Vagina (tissue), 2 donors: ENCODE results near the gene IRF9. TPM values are rescaled to one million over a fixed set of nuclear protein-coding genes. Genes with fewer than 3 reads are reported as not detected.

Experiments used
- DNase-seq, 2 donors: peaks; one replicate each; pipeline ENCODE4 v3.0.0-alpha.2; 2017; ENCODE audit errors: extremely low spot score in 2 of 2
- H3K27ac ChIP-seq: fragments of 200-600 bp; sonication (generic); one replicate; pipeline ENCODE4 v1.5.1; 2019
- H3K27me3 ChIP-seq: fragments of 200-600 bp; sonication (generic); one replicate; pipeline ENCODE4 v1.5.1; 2019
- H3K36me3 ChIP-seq, 2 donors: fragments of 200-600 bp; sonication (generic); one replicate each; pipeline ENCODE4 v1.5.1; 2017 to 2019
- H3K4me1 ChIP-seq: fragments of 200-600 bp; sonication (generic); one replicate; pipeline ENCODE4 v1.5.1; 2019
- H3K4me3 ChIP-seq, 2 donors: fragments of 200-600 bp; sonication (generic); 1 replicate in 1 of 2; 2 replicates in 1 of 2; pipeline ENCODE4 v1.5.1; 2016 to 2019
- H3K9me3 ChIP-seq: fragments of 200-600 bp; sonication (generic); one replicate; pipeline ENCODE4 v1.5.1; 2019
- POLR2A ChIP-seq, 2 donors: fragments of 450-650 bp; IDR thresholded peaks; one replicate each; pipeline ENCODE4 v1.6.1; 2017; ENCODE audit warnings: antibody characterized with exemption in 2 of 2, mild to moderate bottlenecking in 2 of 2, moderate library complexity in 2 of 2
- POLR2AphosphoS5 ChIP-seq, 2 donors: sonication (generic); formaldehyde crosslinking; IDR thresholded peaks; one replicate each; pipeline ENCODE4 v1.9.0; 2017; ENCODE audit warnings: antibody characterized with exemption in 2 of 2, mild to moderate bottlenecking in 2 of 2, low read depth in 1 of 2; ENCODE audit not compliant: insufficient read depth in 1 of 2
- intact Hi-C: fragments of 100-400 bp; cut with DNase I; formaldehyde crosslinking; loops from one replicate; pipeline ENCODE4 v1.15.1; 2023
- total RNA-seq: library from RNA; depleted of rRNA; stranded (reverse); fragments of >200 nt; gene quantifications from one replicate; pipeline ENCODE4 v1.2.3, GENCODE V29; 2016
- TF ChIP-seq, protein P1 (sequence below), 3 experiments: fragments of 450-650 bp in 2 of 3; fragments of 200-600 bp in 1 of 3; sonication (generic) in 1 of 3; IDR thresholded peaks; one replicate each; pipeline ENCODE4 v1.5.1; 2017 to 2019; ENCODE audit warnings: antibody characterized with exemption in 3 of 3, mild to moderate bottlenecking in 2 of 3, moderate library complexity in 2 of 3

The IRF9 gene
- total RNA-seq, 1 donor from 2014 or later = 55.0 TPM

DNA sequence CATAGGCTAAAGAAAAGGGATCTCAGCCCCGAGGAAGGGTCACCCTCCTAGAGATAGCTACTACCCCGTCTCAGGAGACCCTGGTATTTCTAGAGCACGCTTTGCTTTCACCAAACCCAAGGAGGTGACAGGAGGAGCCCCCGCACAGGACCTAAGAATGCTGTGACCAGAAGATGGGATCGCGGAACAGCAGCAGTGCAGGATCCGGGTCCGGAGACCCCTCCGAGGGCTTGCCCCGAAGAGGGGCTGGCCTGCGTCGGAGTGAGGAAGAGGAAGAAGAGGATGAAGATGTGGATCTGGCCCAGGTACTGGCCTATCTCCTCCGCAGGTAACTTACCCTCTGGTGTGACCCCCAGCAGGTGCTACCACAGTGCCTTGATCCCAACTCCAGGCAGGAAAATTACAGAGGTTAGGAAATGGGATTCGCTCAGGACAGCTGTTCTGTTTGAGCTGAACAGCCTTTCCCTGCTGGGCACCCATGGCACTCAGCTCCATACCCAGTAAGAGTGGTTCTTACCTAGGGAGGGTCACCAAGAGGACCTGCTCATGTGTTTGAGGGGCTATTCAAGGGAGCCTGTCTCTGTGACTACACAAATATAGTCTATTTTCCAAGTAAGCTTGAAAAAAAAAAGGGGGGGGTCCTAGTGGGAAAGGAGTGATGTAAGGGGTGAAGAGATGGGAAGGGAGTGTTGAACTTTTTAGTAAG is 45.5 kb upstream of the IRF9 start:
- Histone ChIP-seq H3K36me3 (peaks cover 0 to 31% of the 10 kb centered on the region in 2 donors), H3K27me3 (no peaks in the 10 kb centered on the region), H3K9me3 (no peaks in the 10 kb centered on the region), H3K27ac (peak overlapping the region; percentile 98), H3K4me1 (peaks cover 26% of the 10 kb centered on the region), H3K4me3 (peak overlapping the region; percentile 84 to 86)
- intact Hi-C loops = loop anchor here (2.0 kb wide), 1 partner anchor 25 kb away; the partner anchor contains the start of gene EMC9
- TF ChIP-seq POLR2A (IDR thresholded peaks at IDR 0.05) = no peak
- no peak for TF ChIP-seq POLR2AphosphoS5 (IDR thresholded peaks at IDR 0.05; ENCODE audit: insufficient read depth in 1 of 2, low read depth in 1 of 2)
- TF ChIP-seq, protein P1, sequence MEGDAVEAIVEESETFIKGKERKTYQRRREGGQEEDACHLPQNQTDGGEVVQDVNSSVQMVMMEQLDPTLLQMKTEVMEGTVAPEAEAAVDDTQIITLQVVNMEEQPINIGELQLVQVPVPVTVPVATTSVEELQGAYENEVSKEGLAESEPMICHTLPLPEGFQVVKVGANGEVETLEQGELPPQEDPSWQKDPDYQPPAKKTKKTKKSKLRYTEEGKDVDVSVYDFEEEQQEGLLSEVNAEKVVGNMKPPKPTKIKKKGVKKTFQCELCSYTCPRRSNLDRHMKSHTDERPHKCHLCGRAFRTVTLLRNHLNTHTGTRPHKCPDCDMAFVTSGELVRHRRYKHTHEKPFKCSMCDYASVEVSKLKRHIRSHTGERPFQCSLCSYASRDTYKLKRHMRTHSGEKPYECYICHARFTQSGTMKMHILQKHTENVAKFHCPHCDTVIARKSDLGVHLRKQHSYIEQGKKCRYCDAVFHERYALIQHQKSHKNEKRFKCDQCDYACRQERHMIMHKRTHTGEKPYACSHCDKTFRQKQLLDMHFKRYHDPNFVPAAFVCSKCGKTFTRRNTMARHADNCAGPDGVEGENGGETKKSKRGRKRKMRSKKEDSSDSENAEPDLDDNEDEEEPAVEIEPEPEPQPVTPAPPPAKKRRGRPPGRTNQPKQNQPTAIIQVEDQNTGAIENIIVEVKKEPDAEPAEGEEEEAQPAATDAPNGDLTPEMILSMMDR (IDR thresholded peaks at IDR 0.05) = no peak
- DNase-seq = no peak

DNA sequence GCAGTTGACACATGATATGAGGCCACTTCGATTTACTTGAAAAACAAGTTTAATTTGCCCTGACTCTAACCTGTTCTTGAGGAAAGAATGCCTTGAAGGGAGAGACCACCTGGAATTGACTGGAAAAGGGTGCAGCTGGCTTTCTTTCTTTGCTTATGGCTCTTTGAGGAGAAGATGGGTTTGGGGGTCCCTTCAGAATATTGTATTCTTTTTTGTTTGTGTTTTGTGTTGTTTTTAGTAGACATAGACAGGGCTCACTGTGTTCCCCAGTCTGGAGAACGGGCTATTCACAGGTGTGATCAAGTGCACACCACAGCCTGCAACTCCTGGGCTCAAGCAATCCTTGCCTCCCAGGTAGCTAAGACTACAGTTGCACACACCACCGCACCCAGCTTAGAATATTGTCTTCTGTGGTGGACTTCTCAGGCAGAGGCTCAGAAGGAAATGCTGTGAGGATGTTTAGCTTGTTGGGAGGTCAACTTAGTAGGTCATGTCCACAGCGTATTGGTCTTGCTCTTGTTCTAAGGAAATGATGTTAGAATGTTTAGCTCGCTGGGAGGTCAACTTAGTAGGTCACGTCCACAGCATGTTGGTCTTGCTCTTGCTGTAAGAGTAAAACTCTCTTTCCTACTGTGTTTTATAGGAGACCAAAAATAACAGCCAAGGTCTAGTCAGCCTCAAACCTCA is 44.8 kb upstream of the IRF9 start:
- intact Hi-C loops = no loop called here
- Histone ChIP-seq H3K27me3 (no peaks in the 10 kb centered on the region), H3K4me3 (peak overlapping the region in 1 of 2 donors; percentile 84), H3K27ac (peak overlapping the region; percentile 98), H3K4me1 (peaks cover 26% of the 10 kb centered on the region), H3K36me3 (peaks cover 0 to 38% of the 10 kb centered on the region in 2 donors), H3K9me3 (no peaks in the 10 kb centered on the region)
- TF ChIP-seq POLR2A (IDR thresholded peaks at IDR 0.05) = no peak
- no peak for TF ChIP-seq POLR2AphosphoS5 (IDR thresholded peaks at IDR 0.05; ENCODE audit: insufficient read depth in 1 of 2, low read depth in 1 of 2)
- TF ChIP-seq, protein P1 (IDR thresholded peaks at IDR 0.05) = no peak
- no peak for DNase-seq

DNA sequence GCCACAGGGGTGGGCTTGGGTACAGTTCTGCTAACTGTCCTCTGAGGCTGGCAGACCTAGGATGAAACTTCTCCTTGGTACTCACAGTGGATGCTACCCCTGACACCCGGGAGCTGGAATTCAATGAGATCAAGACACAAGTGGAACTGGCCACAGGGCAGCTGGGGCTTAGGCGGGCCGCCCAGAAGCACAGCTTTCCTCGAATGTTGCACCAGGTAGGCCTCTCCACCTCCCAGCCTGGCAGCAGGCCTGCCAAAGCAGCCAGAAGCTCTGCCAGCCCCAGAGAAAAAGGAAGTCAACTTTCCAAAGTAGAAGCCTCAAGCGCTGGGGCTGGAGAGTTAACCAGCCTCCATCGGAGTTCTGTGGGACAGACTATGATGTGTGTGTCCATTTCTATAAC is 43.9 kb upstream of the IRF9 start:
- peaks cover 26% of the 10 kb centered on the region for H3K4me1 ChIP-seq
- intact Hi-C loops = no loop called here
- H3K27me3 ChIP-seq = no peaks in the 10 kb centered on the region
- DNase-seq = no peak
- no peaks in the 10 kb centered on the region for H3K9me3 ChIP-seq
- H3K27ac ChIP-seq = no peak overlapping the region
- no peak for TF ChIP-seq POLR2A (IDR thresholded peaks at IDR 0.05)
- no peak for TF ChIP-seq POLR2AphosphoS5 (IDR thresholded peaks at IDR 0.05; ENCODE audit: insufficient read depth in 1 of 2, low read depth in 1 of 2)
- TF ChIP-seq, protein P1 (IDR thresholded peaks at IDR 0.05) = no peak
- H3K4me3 ChIP-seq = no peak overlapping the region
- peaks cover 0 to 48% of the 10 kb centered on the region in 2 donors for H3K36me3 ChIP-seq

DNA sequence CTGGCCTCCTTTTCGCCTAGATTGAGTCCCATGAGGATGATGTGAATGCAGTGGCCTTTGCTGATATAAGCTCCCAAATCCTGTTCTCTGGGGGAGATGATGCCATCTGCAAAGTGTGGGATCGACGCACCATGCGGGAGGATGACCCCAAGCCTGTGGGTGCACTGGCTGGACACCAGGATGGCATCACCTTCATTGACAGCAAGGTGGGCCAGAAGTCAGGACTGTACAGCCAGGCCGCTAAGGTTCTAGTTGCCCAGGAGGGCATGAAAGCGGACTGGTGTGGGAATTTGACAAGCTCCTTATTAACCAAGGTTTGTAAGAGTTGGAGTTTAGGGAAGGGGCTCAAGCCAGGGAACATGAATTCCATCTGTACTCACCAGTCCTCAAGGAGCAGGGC is 41.4 kb upstream of the IRF9 start:
- Histone ChIP-seq H3K27me3 (no peaks in the 10 kb centered on the region), H3K9me3 (no peaks in the 10 kb centered on the region), H3K4me1 (peaks cover 19% of the 10 kb centered on the region), H3K36me3 (peaks cover 0 to 63% of the 10 kb centered on the region in 2 donors), H3K27ac (no peak overlapping the region), H3K4me3 (no peak overlapping the region)
- TF ChIP-seq, protein P1 (IDR thresholded peaks at IDR 0.05) = no peak
- intact Hi-C loops = no loop called here
- DNase-seq = no peak

DNA sequence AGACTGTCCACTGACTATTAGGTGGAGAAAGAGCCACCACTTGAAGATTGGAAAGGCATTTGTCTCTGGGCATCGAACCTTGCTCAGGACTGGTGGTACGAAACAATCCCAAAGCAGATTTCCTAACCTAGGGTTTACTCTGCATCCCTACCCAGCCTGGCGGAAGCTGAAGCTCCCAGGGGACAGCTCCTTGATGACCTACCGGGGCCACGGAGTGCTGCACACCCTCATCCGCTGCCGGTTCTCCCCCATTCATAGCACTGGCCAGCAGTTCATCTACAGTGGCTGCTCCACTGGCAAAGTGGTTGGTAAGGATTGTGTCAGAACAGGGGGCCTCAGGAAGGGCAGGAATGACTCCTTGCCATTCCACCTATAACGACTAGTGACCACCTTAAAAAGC is 39.9 kb upstream of the IRF9 start:
- Histone ChIP-seq H3K4me3 (no peak overlapping the region), H3K4me1 (peaks cover 9% of the 10 kb centered on the region), H3K27me3 (no peaks in the 10 kb centered on the region), H3K27ac (no peak overlapping the region), H3K36me3 (peaks cover 0 to 63% of the 10 kb centered on the region in 2 donors), H3K9me3 (no peaks in the 10 kb centered on the region)
- TF ChIP-seq POLR2AphosphoS5 (IDR thresholded peaks at IDR 0.05; ENCODE audit: insufficient read depth in 1 of 2, low read depth in 1 of 2) (no peak), POLR2A (IDR thresholded peaks at IDR 0.05) (no peak)
- TF ChIP-seq, protein P1 (IDR thresholded peaks at IDR 0.05) = no peak
- intact Hi-C loops = no loop called here
- DNase-seq = no peak
